ENCODE results near the gene EVX1. TPM values are rescaled to one million over a fixed set of nuclear protein-coding genes. Genes with fewer than 3 reads are reported as not detected.

The EVX1 gene
- total and polyA plus RNA-seq, 2 experiments from 2014 or later, result 0.95 to 1.1 TPM

DNA sequence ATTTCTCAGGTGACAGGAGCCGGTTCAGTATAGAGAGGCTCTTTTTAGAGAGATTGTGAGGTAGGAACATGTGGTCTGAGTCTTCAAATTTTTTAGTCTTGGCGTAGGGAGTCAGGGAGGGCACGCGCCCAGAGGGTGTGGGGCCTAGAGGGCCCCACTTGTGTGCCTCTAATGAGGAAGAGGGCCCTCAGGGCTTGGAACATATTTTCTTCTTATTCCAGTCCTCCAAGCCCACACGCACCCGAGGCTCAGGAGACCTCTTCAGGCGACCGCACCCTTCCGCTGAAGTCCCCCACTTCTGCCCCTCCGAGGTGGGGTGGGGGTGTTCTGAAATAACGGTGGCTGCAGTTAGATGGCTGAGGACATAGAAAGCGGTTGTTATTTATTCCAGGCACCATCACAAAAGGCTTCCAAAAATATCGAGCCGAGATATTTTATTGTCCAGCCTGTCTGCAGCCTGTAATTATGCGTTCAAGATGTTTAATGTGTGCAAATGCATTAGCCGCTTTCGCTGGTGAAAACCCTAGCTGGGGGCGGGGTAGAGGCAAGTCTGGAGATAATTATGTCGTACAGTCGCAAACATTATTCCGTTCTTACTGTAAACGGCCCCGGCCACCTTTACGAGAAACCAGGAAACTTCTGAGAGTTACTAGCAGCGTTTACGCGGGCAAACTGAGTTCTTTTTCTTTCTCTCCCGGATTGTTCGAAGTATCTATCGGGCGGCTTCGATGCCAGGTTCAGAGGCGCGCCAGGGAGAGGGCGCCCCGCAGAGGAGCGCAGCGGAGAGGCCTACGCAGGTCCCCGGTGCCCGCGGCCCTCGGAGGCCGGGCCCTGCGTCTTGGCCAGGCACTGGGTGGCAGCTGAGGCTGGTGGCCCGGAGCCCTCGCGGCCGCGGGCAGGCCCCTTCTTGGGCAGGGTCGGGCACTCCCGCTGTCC lies 29.8 kb upstream of the EVX1 start:
- no peaks in the 10 kb centered on the region for H3K9me3 ChIP-seq (ENCODE audit: low read depth)
- peak overlapping the region; percentile 82 for H3K27ac ChIP-seq
- peaks cover 42% of the 10 kb centered on the region for H3K4me1 ChIP-seq (ENCODE audit: insufficient read depth)
- DNase-seq (ENCODE audit: low spot score), result no peak
- H3K27me3 ChIP-seq, result peaks cover 76% of the 10 kb centered on the region
- no peaks in the 10 kb centered on the region for H4K20me1 ChIP-seq (ENCODE audit: insufficient read depth, poor library complexity, severe bottlenecking)
- WGBS (ENCODE audit: low lambda C conversion rate, missing lambda C conversion rate), result 20% methylated on average over 52 of the region's 52 CpGs
- H3K9me2 ChIP-seq (replicated peaks; ENCODE audit: insufficient read depth), result no peaks in the 10 kb centered on the region
- no peak overlapping the region for H3K4me3 ChIP-seq
- peak overlapping the region; percentile 69 for H3K4me2 ChIP-seq
- no peaks in the 10 kb centered on the region for H3K36me3 ChIP-seq (replicated peaks; ENCODE audit: insufficient read depth, low read depth)
- H2AFZ ChIP-seq, result peak overlapping the region; percentile 16
- H3K79me2 ChIP-seq, result peaks cover 12% of the 10 kb centered on the region
- TF ChIP-seq EZH2 (IDR thresholded peaks at IDR 0.05; ENCODE audit: borderline replicate concordance), result peak; percentile 49
- TF ChIP-seq EZH2phosphoT487 (IDR thresholded peaks at IDR 0.05; ENCODE audit: low read depth, severe bottlenecking, unreplicated experiment), result peak; percentile 40
- TF ChIP-seq, protein P1, sequence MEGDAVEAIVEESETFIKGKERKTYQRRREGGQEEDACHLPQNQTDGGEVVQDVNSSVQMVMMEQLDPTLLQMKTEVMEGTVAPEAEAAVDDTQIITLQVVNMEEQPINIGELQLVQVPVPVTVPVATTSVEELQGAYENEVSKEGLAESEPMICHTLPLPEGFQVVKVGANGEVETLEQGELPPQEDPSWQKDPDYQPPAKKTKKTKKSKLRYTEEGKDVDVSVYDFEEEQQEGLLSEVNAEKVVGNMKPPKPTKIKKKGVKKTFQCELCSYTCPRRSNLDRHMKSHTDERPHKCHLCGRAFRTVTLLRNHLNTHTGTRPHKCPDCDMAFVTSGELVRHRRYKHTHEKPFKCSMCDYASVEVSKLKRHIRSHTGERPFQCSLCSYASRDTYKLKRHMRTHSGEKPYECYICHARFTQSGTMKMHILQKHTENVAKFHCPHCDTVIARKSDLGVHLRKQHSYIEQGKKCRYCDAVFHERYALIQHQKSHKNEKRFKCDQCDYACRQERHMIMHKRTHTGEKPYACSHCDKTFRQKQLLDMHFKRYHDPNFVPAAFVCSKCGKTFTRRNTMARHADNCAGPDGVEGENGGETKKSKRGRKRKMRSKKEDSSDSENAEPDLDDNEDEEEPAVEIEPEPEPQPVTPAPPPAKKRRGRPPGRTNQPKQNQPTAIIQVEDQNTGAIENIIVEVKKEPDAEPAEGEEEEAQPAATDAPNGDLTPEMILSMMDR (IDR thresholded peaks at IDR 0.05; ENCODE audit: poor library complexity), result no peak

DNA sequence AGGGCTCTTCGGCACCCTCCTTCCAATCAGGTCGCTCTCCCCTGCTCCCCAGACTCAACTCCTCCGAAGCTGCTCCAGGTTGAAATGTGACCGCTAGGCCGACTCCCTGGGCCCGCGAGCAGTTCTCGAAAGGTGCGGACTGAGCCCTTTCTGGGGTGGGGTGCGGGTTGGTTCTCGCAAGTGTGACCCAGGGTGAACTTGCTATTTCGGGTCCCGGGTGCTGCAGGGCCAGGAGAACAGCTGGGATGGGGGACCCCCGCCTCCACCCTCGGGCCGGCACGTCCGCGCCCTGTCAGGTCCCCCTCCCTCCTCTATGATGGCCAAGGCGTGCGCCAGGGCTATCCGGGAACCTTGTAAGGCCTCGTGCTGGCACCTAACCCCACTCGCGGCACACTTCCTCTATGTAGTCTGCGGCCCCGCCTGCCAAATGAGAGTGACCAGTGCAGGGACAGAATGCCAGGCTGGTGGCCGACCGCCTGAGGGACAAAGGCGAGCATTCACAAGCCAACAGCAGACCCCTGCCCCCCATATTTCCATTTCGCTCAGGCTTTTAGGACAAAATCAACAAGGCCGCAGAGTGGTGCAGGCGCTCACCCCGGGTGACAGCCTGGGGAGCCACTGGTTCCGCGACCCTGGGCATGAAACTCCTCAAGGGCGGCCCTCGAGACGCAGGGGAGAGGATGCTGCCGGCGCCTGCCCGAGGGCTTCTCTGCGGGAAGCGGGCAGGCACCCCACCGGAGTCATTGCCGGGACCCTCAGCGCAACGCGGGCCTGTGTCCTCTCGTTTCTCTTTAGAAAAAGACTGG lies 29.0 kb upstream of the EVX1 start:
- peak overlapping the region; percentile 69 for H3K4me2 ChIP-seq
- TF ChIP-seq EZH2 (IDR thresholded peaks at IDR 0.05; ENCODE audit: borderline replicate concordance), result peak; percentile 31
- TF ChIP-seq, protein P1 (IDR thresholded peaks at IDR 0.05; ENCODE audit: poor library complexity), result no peak
- 57% methylated on average over 45 of the region's 50 CpGs for WGBS (ENCODE audit: low lambda C conversion rate, missing lambda C conversion rate)

DNA sequence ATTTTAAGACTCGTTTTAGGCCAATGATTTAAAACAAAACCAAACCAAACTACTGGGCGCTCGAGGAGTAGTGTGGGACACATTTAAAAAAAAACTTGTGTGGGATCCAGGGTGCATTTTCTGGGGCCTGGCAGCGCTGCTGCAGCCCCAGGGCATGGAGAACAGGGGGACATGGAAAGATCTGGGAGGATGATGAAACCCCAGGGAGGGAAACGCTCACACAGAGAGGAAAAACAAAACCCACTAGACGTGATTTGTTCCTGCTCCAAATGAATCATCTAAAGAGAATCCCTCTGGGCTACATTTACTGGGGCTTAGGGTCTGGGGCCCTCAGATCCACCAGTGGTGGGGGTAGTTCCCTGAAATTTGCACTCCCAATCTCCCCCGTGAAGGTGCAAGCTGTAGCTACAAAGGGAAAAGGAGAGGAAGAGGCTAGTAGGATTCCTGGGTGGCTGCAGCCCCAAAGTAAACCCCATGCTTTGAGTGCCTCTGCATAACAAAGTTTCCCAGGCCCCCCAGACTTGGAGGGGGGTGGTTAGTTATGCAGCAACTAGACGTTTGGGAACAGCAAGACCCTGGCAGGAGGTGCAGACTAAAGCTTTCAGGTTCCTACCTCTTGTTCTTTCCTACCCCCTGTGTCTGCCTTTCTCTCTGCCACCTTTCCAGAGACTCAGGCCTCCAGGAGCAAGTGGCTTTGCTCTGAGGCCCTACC lies 28.2 kb upstream of the EVX1 start:
- DNase-seq (ENCODE audit: low spot score), result no peak
- 45% methylated on average over 8 of the region's 8 CpGs for WGBS (ENCODE audit: low lambda C conversion rate, missing lambda C conversion rate)
- Histone ChIP-seq H3K9me3 (ENCODE audit: low read depth) (no peaks in the 10 kb centered on the region), H3K27me3 (peaks cover 77% of the 10 kb centered on the region), H3K4me2 (peak overlapping the region; percentile 69), H3K4me3 (no peak overlapping the region), H3K27ac (peak overlapping the region; percentile 82), H2AFZ (no peak overlapping the region), H4K20me1 (ENCODE audit: insufficient read depth, poor library complexity, severe bottlenecking) (no peaks in the 10 kb centered on the region), H3K79me2 (peaks cover 5% of the 10 kb centered on the region), H3K4me1 (ENCODE audit: insufficient read depth) (peaks cover 42% of the 10 kb centered on the region), H3K9me2 (replicated peaks; ENCODE audit: insufficient read depth) (no peaks in the 10 kb centered on the region), H3K36me3 (replicated peaks; ENCODE audit: insufficient read depth, low read depth) (no peaks in the 10 kb centered on the region)
- TF ChIP-seq EZH2 (IDR thresholded peaks at IDR 0.05; ENCODE audit: borderline replicate concordance), result no peak
- no peak for TF ChIP-seq EZH2phosphoT487 (IDR thresholded peaks at IDR 0.05; ENCODE audit: low read depth, severe bottlenecking, unreplicated experiment)

More for the DNA sequence above, 29.0 kb upstream of the EVX1 start:
- no peaks in the 10 kb centered on the region for H3K36me3 ChIP-seq (replicated peaks; ENCODE audit: insufficient read depth, low read depth)
- no peaks in the 10 kb centered on the region for H3K9me2 ChIP-seq (replicated peaks; ENCODE audit: insufficient read depth)
- no peak for DNase-seq (ENCODE audit: low spot score)
- H3K4me3 ChIP-seq, result no peak overlapping the region
- H3K27ac ChIP-seq, result peak overlapping the region; percentile 82
- H3K9me3 ChIP-seq (ENCODE audit: low read depth), result no peaks in the 10 kb centered on the region
- no peaks in the 10 kb centered on the region for H4K20me1 ChIP-seq (ENCODE audit: insufficient read depth, poor library complexity, severe bottlenecking)
- no peak overlapping the region for H2AFZ ChIP-seq
- peaks cover 11% of the 10 kb centered on the region for H3K79me2 ChIP-seq
- H3K4me1 ChIP-seq (ENCODE audit: insufficient read depth), result peaks cover 42% of the 10 kb centered on the region
- H3K27me3 ChIP-seq, result peaks cover 77% of the 10 kb centered on the region
